HG03064 (cell line): ENCODE measurements around the gene TUT4.

Source experiments
- ATAC-seq: cut with Tn5 transposase; IDR thresholded peaks from one replicate; pipeline ENCODE4 v1.9.1; 2021; ENCODE audit warnings: low read depth; ENCODE audit not compliant: unreplicated experiment

TUT4 gene

GRCh38 chr1:52576074-52576473 lies 23.2 kb upstream of the TUT4 start:
- ATAC-seq, result no peak

GRCh38 chr1:52574594-52574993 lies 21.7 kb upstream of the TUT4 start:
- no peak for ATAC-seq

GRCh38 chr1:52572387-52572786 lies 19.5 kb upstream of the TUT4 start:
- ATAC-seq, result no peak

GRCh38 chr1:52571783-52572182 lies 18.9 kb upstream of the TUT4 start:
- no peak for ATAC-seq

- ATAC-seq, result no peak
Measured at GRCh38 chr1:52569449-52570210, 16.7 kb upstream of the TUT4 start.

- no peak for ATAC-seq
Measured at GRCh38 chr1:52567943-52568342, 15.1 kb upstream of the TUT4 start.

- ATAC-seq, result no peak
Measured at GRCh38 chr1:52562766-52563165, 9.9 kb upstream of the TUT4 start.

- ATAC-seq, result no peak
Measured at GRCh38 chr1:52559875-52560274, 7.0 kb upstream of the TUT4 start.

GRCh38 chr1:52558941-52559340 lies 6.0 kb upstream of the TUT4 start:
- no peak for ATAC-seq

- ATAC-seq, result no peak
Measured at GRCh38 chr1:52556641-52557360, 3.9 kb upstream of the TUT4 start.

- no peak for ATAC-seq
Measured at GRCh38 chr1:52554756-52555155, 1.9 kb upstream of the TUT4 start.

- no peak for ATAC-seq
Measured at GRCh38 chr1:52554267-52554640, 1.4 kb upstream of the TUT4 start.

- peak; percentile 65 for ATAC-seq
Measured at GRCh38 chr1:52553362-52554266, 722 bp upstream of the TUT4 start.

GRCh38 chr1:52552236-52552504 lies 722 bp downstream of the TUT4 start:
- ATAC-seq, result no peak

- ATAC-seq, result no peak
Measured at GRCh38 chr1:52551507-52552235, 1.2 kb downstream of the TUT4 start.

- ATAC-seq, result no peak
Measured at GRCh38 chr1:52550447-52550846, 2.4 kb downstream of the TUT4 start.

GRCh38 chr1:52549267-52549666 lies 3.6 kb downstream of the TUT4 start:
- no peak for ATAC-seq

- no peak for ATAC-seq
Measured at GRCh38 chr1:52546852-52547251, 6.0 kb downstream of the TUT4 start.

GRCh38 chr1:52544665-52545525 lies 8.0 kb downstream of the TUT4 start:
- ATAC-seq, result no peak
